Upper lobe of right lung (tissue), 1 donor: Measurements from ENCODE around the gene KMT2D. TPM values are rescaled to one million over a fixed set of nuclear protein-coding genes. Genes with fewer than 3 reads are reported as not detected.
A peak's percentile ranks its signal among the peaks of the same experiment; 100 is the strongest.

ENCODE experiments used
- ATAC-seq: fragments of 200-7000 bp; cut with Tn5 transposase; one replicate; pipeline ENCODE4 v1.9.1; 2020; ENCODE audit warnings: mild to moderate bottlenecking, moderate library complexity
- DNase-seq: peaks from one replicate; pipeline ENCODE4 v3.0.0-alpha.2; 2020
- H3K27ac ChIP-seq: fragments of 200-600 bp; one replicate; pipeline ENCODE4 v1.8.0; 2022
- H3K27me3 ChIP-seq: fragments of 200-600 bp; one replicate; pipeline ENCODE4 v1.8.0; 2022; ENCODE audit warnings: mild to moderate bottlenecking
- H3K36me3 ChIP-seq: fragments of 200-600 bp; one replicate; pipeline ENCODE4 v1.8.0; 2022
- H3K4me1 ChIP-seq: fragments of 200-600 bp; one replicate; pipeline ENCODE4 v1.8.0; 2022
- H3K4me3 ChIP-seq: fragments of 200-600 bp; one replicate; pipeline ENCODE4 v1.8.0; 2022; ENCODE audit warnings: mild to moderate bottlenecking
- H3K9me3 ChIP-seq: fragments of 200-600 bp; one replicate; pipeline ENCODE4 v1.8.0; 2022
- intact Hi-C: fragments of 100-400 bp; cut with DNase I; formaldehyde crosslinking; loops from one replicate; pipeline ENCODE4 v1.11.0; 2022
- total RNA-seq: library from RNA; stranded (reverse); fragmentation: NEBNext Ultra II Directional; extraction: Animal tissue kit (Norgen Biotek cat#: 25700); gene quantifications from one replicate; pipeline ENCODE4 v1.2.1, GENCODE V29; 2021
- TF ChIP-seq, protein P1 (sequence below): fragments of 200-600 bp; IDR thresholded peaks from one replicate; pipeline ENCODE4 v1.8.0; 2022; ENCODE audit warnings: antibody characterized with exemption
- donor health status: DM: no; HTN: yes; CAD: no; lungs with severe emphysema.

Gene KMT2D
- total RNA-seq, 1 donor from 2014 or later = 102 TPM

DNA sequence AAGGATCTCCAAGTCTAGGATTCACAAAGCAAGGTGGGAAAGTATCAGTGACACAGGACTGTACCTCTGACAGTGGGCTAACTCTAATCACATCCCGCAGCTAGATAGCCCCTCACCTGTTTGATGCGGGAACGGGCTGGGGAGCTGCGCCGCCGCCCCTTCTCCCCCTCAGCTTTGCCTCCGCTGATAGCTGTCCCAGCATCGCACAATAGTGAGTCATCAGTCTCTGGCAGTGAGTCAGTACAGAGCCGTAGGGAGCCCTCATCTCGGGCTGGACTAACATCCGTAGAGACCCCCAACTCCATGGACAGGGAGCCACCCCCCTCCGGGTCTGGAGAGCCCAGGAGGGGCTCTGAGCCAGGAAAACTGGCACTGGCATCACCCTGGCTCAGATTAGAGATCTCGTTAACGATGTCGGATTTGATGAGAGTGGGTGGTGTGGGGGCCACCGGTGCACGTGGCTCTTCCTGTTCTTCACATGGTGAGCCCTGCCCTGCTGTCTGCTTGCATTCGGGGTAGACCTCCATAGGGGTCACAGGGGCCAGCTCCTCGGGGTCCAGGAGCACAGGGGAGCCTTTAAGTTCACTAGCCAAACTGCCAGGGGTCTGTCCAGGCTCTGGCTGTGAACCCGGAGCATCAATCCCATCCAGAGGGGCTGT is 10.9 kb downstream of the KMT2D start:
- Histone ChIP-seq H3K9me3 (no peaks in the 10 kb centered on the region), H3K27me3 (no peaks in the 10 kb centered on the region), H3K36me3 (peaks cover 100% of the 10 kb centered on the region), H3K4me1 (no peaks in the 10 kb centered on the region), H3K4me3 (no peak overlapping the region), H3K27ac (no peak overlapping the region)
- TF ChIP-seq, protein P1, sequence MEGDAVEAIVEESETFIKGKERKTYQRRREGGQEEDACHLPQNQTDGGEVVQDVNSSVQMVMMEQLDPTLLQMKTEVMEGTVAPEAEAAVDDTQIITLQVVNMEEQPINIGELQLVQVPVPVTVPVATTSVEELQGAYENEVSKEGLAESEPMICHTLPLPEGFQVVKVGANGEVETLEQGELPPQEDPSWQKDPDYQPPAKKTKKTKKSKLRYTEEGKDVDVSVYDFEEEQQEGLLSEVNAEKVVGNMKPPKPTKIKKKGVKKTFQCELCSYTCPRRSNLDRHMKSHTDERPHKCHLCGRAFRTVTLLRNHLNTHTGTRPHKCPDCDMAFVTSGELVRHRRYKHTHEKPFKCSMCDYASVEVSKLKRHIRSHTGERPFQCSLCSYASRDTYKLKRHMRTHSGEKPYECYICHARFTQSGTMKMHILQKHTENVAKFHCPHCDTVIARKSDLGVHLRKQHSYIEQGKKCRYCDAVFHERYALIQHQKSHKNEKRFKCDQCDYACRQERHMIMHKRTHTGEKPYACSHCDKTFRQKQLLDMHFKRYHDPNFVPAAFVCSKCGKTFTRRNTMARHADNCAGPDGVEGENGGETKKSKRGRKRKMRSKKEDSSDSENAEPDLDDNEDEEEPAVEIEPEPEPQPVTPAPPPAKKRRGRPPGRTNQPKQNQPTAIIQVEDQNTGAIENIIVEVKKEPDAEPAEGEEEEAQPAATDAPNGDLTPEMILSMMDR = no peak
- DNase-seq (no peak), ATAC-seq (no peak)
- intact Hi-C loops = no loop called here

DNA sequence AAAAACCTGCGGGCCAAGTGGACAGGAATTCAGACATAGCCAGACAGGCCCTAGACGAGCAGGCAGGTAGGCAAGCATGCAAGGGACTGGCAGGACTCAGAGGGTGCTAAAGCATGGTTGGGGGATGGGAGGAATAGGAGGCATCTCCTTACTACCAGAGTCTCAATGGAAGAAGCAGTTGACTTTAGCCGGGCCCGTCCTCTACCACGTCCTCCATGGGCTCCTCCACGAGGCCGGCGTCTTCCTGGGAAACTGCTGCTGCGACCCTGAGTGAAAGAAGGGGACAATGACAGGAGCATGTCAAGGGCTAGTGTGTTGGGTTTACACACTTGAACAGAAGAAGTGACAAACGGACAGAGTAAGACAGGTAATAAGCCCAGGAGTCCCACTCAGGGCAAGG is 11.6 kb downstream of the KMT2D start:
- H3K4me1 ChIP-seq = no peaks in the 10 kb centered on the region
- peaks cover 100% of the 10 kb centered on the region for H3K36me3 ChIP-seq
- intact Hi-C loops = no loop called here
- ATAC-seq (no peak), DNase-seq (no peak)
- TF ChIP-seq, protein P1 = no peak
- H3K4me3 ChIP-seq = no peak overlapping the region
- no peaks in the 10 kb centered on the region for H3K9me3 ChIP-seq
- H3K27me3 ChIP-seq = no peaks in the 10 kb centered on the region
- H3K27ac ChIP-seq = no peak overlapping the region

DNA sequence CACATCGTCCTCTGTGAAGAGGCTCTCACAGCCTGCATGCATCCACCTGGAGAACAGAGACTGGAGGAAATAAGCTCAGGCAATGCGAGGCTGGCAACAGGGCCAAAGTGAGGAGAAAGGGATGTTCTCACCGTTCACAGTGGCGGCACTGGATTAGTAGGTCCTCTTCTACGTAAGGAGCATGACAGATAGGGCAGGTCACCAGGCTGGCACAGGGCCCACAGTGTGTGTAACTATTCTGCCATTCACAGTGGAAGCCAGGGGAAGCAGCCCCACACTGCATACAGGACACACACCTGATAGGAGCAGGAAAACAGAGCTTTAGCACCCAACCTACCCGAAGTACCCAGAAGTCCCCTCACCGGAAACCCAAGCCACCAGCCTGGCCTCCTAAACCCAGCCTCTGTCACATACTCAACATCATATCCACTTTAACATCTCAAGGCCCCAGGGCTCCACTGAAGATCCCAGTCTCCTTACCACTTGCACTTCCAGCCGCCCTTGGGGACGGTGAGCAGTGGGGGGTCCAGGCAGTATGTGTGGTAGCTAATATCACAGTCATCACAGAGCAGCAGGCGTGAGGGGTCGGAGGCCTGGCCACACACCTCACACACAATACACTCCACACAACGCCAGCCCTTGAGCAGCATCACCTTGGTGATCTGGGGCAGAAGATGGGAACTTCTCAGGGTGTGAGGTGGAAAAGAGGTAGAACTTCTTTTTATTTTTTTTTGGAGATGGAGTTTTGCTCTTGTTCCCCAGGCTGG is 14.3 kb downstream of the KMT2D start:
- intact Hi-C loops = no loop called here
- DNase-seq = no peak
- H3K36me3 ChIP-seq = peaks cover 100% of the 10 kb centered on the region
- H3K27me3 ChIP-seq = no peaks in the 10 kb centered on the region
- H3K27ac ChIP-seq = no peak overlapping the region
- no peaks in the 10 kb centered on the region for H3K4me1 ChIP-seq
- no peak for ATAC-seq
- no peaks in the 10 kb centered on the region for H3K9me3 ChIP-seq
- TF ChIP-seq, protein P1 = no peak
- no peak overlapping the region for H3K4me3 ChIP-seq

DNA sequence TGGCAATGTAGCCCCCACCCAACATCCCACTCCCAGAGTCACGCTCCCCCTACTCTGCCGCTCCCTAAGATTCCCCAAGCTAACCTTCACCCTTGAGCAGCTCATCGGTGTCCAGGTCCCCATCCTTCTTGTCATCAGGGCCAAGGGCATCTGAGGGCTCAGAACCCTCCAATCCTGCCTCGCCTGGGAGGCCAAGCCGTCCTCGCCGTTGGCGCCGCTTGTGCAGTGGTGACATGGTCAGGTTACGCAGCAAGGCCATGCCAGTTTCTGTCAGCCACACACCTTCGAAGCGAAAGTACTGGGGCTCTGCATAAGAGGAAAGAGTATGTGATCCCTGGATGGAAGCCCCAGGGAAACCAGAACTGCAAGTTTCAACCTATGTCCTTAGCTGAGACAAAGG is 15.9 kb downstream of the KMT2D start:
- intact Hi-C loops = no loop called here
- TF ChIP-seq, protein P1 = no peak
- Histone ChIP-seq H3K36me3 (peaks cover 100% of the 10 kb centered on the region), H3K27ac (no peak overlapping the region), H3K27me3 (no peaks in the 10 kb centered on the region), H3K4me1 (no peaks in the 10 kb centered on the region), H3K4me3 (no peak overlapping the region), H3K9me3 (no peaks in the 10 kb centered on the region)
- ATAC-seq (no peak), DNase-seq (no peak)

DNA sequence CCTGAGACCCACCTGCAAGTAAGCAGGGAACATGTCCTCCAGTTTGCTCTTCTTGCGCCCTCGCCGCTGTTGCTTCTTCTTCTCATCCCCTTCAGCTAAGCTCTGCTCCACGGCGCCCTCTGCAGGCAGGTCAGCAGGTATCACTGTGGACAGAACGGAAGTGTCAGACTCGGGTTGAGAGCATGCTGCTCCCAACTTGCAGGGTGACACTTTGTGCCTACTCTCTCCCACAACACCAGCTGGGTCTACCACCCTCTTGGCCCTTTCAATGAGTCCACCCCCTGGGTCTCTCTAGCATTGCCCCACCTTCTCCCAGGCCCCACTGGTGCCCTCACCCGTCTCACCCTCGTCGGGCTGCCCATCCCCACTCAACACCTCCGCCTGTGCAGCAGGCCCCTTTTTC is 16.7 kb downstream of the KMT2D start:
- Histone ChIP-seq H3K9me3 (no peaks in the 10 kb centered on the region), H3K36me3 (peaks cover 100% of the 10 kb centered on the region), H3K4me1 (no peaks in the 10 kb centered on the region), H3K27me3 (no peaks in the 10 kb centered on the region), H3K4me3 (no peak overlapping the region), H3K27ac (no peak overlapping the region)
- TF ChIP-seq, protein P1 = peak; percentile 64
- intact Hi-C loops = no loop called here
- ATAC-seq (peak; percentile 72), DNase-seq (peak; percentile 84)
